Measurements from ENCODE around the gene MGA. TPM values are rescaled to one million over a fixed set of nuclear protein-coding genes. Genes with fewer than 3 reads are reported as not detected.
A peak's percentile ranks its signal among the peaks of the same experiment; 100 is the strongest.

The MGA gene
- total and polyA plus RNA-seq, 2 donors (not counting 1 experiment from before 2014, with no cell fraction given) = 6.5 to 33.7 TPM

GRCh38 chr15:41773729-41774061 lies 113.5 kb downstream of the MGA start:
- Histone ChIP-seq H2AFZ (ENCODE audit: low read length) (no peak overlapping the region), H3K36me3 (ENCODE audit: control insufficient read depth, insufficient read depth, low read length) (no peaks in the 10 kb centered on the region), H4K20me1 (ENCODE audit: control insufficient read depth, extremely low read depth, insufficient read depth, low read length) (no peaks in the 10 kb centered on the region), H3K4me3 (replicated peaks in 1 of 4; ENCODE audit: control extremely low read depth in 1 of 4, insufficient read depth in 1 of 4, low read depth in 3 of 4, low read length in 4 of 4) (peak overlapping the region; percentile 5 to 85 (median 52)), H3K4me1 (ENCODE audit: control insufficient read depth, extremely low read depth, insufficient read depth, low read length) (peaks cover 21% of the 10 kb centered on the region), H3K9ac (ENCODE audit: insufficient read depth, low read length) (no peak overlapping the region), H3K79me2 (ENCODE audit: control insufficient read depth, insufficient read depth, low read length) (peaks cover 32% of the 10 kb centered on the region), H3K4me2 (ENCODE audit: extremely low read depth, insufficient read depth, low read length) (peak overlapping the region; percentile 91), H3K27ac (ENCODE audit: insufficient read depth, low read length) (peak overlapping the region; percentile 86), H3K9me3 (ENCODE audit: control insufficient read depth, insufficient read depth, low read depth, low read length) (no peaks in the 10 kb centered on the region), H3K27me3 (ENCODE audit: control insufficient read depth, insufficient read depth, low read length) (no peaks in the 10 kb centered on the region)
- DNase-seq (ENCODE audit: low read depth in 2 of 2) = no peak
- TF ChIP-seq, protein P1, sequence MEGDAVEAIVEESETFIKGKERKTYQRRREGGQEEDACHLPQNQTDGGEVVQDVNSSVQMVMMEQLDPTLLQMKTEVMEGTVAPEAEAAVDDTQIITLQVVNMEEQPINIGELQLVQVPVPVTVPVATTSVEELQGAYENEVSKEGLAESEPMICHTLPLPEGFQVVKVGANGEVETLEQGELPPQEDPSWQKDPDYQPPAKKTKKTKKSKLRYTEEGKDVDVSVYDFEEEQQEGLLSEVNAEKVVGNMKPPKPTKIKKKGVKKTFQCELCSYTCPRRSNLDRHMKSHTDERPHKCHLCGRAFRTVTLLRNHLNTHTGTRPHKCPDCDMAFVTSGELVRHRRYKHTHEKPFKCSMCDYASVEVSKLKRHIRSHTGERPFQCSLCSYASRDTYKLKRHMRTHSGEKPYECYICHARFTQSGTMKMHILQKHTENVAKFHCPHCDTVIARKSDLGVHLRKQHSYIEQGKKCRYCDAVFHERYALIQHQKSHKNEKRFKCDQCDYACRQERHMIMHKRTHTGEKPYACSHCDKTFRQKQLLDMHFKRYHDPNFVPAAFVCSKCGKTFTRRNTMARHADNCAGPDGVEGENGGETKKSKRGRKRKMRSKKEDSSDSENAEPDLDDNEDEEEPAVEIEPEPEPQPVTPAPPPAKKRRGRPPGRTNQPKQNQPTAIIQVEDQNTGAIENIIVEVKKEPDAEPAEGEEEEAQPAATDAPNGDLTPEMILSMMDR (conservative IDR thresholded peaks at IDR 0.05 in 1 of 2, IDR thresholded peaks at IDR 0.05 in 1 of 2; ENCODE audit: low read depth in 1 of 2, low read length in 2 of 2) = no peak
- no peak for TF ChIP-seq EZH2 (IDR thresholded peaks at IDR 0.05; ENCODE audit: low read length, missing control alignments)

DNA sequence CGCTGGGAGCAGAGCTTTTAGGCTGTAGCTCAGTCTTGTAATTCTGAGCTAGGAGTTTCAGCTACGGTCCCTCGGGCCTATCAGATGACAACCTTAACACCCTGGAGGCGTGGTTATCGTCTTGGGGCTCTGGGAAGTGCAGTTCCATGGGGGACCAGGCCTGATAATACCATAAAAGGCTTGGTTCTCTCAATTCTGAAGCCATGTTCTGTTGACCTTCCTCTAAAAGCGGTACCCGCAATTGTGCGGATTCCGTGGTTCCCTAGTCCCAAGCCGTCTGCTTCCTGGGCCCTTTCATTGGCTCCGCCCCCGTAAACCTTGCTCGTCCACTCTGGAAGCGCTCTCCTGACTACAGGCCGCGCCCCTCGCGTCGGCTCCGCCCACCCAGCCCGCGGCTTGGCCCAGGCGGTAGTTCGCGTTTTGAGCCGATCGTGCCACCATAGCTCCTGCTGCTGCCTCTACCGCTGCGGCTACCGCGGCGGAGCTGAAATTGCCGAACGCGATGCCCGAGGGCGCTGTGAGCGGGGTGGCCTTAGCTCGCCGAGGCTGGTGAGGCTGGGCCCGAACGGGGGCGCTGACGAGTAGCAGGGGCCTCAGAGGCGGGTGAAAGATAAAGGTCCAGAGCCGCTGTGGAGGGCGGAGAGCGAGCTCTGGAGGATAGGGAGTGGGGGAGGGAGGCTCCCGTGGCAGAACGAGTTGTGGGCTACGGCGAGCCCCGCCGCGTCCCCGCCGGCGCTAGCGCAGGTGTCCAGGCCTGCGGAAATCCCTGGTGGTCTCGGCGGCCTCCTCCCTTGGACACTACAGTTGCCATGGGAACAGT lies 114.1 kb downstream of the MGA start, which contains the start of gene MAPKBP1:
Gene MAPKBP1 (plus strand): TSS at position 423 of the 820 bp plus-strand sequence. CDS start 792 bp downstream, outside the sequence.
- Histone ChIP-seq H3K27ac (ENCODE audit: insufficient read depth, low read length) (peak within 1 kb of the TSS; percentile 86), H3K4me3 (replicated peaks in 1 of 4; ENCODE audit: control extremely low read depth in 1 of 4, insufficient read depth in 1 of 4, low read depth in 3 of 4, low read length in 4 of 4) (peak within 1 kb of the TSS; percentile 79 to 92 (median 87)), H3K79me2 (ENCODE audit: control insufficient read depth, insufficient read depth, low read length) (peaks cover 35% of the 10 kb centered on the region), H4K20me1 (ENCODE audit: control insufficient read depth, extremely low read depth, insufficient read depth, low read length) (no peaks in the 10 kb centered on the region), H2AFZ (ENCODE audit: low read length) (peak within 1 kb of the TSS; percentile 85), H3K27me3 (ENCODE audit: control insufficient read depth, insufficient read depth, low read length) (no peaks in the 10 kb centered on the region), H3K9me3 (ENCODE audit: control insufficient read depth, insufficient read depth, low read depth, low read length) (no peaks in the 10 kb centered on the region), H3K36me3 (ENCODE audit: control insufficient read depth, insufficient read depth, low read length) (no peaks in the 10 kb centered on the region), H3K9ac (ENCODE audit: insufficient read depth, low read length) (peak within 1 kb of the TSS; percentile 84), H3K4me2 (ENCODE audit: extremely low read depth, insufficient read depth, low read length) (peak within 1 kb of the TSS; percentile 98), H3K4me1 (ENCODE audit: control insufficient read depth, extremely low read depth, insufficient read depth, low read length) (peaks cover 21% of the 10 kb centered on the region)
- TF ChIP-seq, protein P1 (conservative IDR thresholded peaks at IDR 0.05 in 1 of 2, IDR thresholded peaks at IDR 0.05 in 1 of 2; ENCODE audit: low read depth in 1 of 2, low read length in 2 of 2) = peak; percentile 64 to 70
- TF ChIP-seq EZH2 (IDR thresholded peaks at IDR 0.05; ENCODE audit: low read length, missing control alignments) = no peak
- DNase-seq (ENCODE audit: low read depth in 2 of 2) = peak; percentile 97 to 98

- Histone ChIP-seq H3K4me3 (replicated peaks in 1 of 4; ENCODE audit: control extremely low read depth in 1 of 4, insufficient read depth in 1 of 4, low read depth in 3 of 4, low read length in 4 of 4) (peak overlapping the region; percentile 79 to 92 (median 87)), H3K36me3 (ENCODE audit: control insufficient read depth, insufficient read depth, low read length) (no peaks in the 10 kb centered on the region), H3K9ac (ENCODE audit: insufficient read depth, low read length) (peak overlapping the region; percentile 84), H3K4me1 (ENCODE audit: control insufficient read depth, extremely low read depth, insufficient read depth, low read length) (peaks cover 23% of the 10 kb centered on the region), H4K20me1 (ENCODE audit: control insufficient read depth, extremely low read depth, insufficient read depth, low read length) (no peaks in the 10 kb centered on the region), H3K27me3 (ENCODE audit: control insufficient read depth, insufficient read depth, low read length) (no peaks in the 10 kb centered on the region), H2AFZ (ENCODE audit: low read length) (peak overlapping the region; percentile 85), H3K27ac (ENCODE audit: insufficient read depth, low read length) (peak overlapping the region; percentile 86), H3K9me3 (ENCODE audit: control insufficient read depth, insufficient read depth, low read depth, low read length) (no peaks in the 10 kb centered on the region), H3K79me2 (ENCODE audit: control insufficient read depth, insufficient read depth, low read length) (peaks cover 37% of the 10 kb centered on the region), H3K4me2 (ENCODE audit: extremely low read depth, insufficient read depth, low read length) (peak overlapping the region; percentile 98)
- TF ChIP-seq, protein P1 (conservative IDR thresholded peaks at IDR 0.05 in 1 of 2, IDR thresholded peaks at IDR 0.05 in 1 of 2; ENCODE audit: low read depth in 1 of 2, low read length in 2 of 2) = no peak
- no peak for TF ChIP-seq EZH2 (IDR thresholded peaks at IDR 0.05; ENCODE audit: low read length, missing control alignments)
- no peak for DNase-seq (ENCODE audit: low read depth in 2 of 2)
These were observed 114.7 kb downstream of the MGA start for GRCh38 chr15:41774882-41775417.
